ENCODE measurements around the gene MAP2K3.

DNA sequence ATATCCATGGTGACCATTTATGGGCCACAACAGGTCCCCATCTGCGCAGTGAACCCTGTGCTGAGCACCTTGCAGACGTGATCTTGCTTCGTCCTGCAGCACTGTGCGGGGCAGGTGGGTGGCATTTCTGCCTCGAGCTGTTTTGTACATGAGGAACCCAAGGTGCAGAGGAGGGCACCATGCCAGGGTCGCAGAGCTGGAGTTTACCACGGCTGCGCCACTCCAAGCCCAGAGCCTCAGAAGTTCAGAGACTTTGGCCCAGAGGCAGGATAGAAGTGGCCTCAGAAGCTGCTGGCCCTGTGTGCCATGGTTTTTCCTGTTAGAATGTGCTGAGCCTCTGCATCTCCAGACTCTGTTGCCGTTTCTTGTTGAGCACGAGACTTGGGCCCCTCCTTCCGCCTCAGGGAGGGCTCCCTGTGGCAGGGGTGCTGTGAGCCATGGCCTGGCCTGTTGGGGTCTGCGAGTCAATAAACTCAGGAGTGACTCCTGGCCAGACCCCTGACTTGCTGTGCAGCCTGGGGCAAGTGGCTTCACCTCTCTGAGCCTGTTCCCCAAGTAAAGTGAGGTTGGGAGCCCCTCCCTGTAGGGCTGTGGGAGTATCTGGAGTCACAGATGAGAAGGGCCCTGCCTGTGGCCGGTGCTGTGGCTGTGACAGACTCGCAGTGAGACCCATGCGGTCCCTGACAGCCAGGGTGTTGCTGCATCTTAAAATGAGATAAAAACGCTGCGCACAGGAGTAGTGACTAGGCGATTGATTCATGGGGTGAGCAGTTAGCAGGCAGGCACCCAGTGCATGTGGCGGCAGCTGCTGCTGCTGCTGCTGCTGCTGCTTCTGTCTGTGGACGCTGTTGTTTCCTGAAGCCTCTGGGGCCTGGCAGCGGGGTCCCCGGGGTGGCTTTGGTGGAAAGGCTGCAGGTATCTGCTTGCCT lies 11.8 kb downstream of the MAP2K3 start:
- TF ChIP-seq, protein P1, sequence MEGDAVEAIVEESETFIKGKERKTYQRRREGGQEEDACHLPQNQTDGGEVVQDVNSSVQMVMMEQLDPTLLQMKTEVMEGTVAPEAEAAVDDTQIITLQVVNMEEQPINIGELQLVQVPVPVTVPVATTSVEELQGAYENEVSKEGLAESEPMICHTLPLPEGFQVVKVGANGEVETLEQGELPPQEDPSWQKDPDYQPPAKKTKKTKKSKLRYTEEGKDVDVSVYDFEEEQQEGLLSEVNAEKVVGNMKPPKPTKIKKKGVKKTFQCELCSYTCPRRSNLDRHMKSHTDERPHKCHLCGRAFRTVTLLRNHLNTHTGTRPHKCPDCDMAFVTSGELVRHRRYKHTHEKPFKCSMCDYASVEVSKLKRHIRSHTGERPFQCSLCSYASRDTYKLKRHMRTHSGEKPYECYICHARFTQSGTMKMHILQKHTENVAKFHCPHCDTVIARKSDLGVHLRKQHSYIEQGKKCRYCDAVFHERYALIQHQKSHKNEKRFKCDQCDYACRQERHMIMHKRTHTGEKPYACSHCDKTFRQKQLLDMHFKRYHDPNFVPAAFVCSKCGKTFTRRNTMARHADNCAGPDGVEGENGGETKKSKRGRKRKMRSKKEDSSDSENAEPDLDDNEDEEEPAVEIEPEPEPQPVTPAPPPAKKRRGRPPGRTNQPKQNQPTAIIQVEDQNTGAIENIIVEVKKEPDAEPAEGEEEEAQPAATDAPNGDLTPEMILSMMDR (conservative IDR thresholded peaks at IDR 0.05 in 1 of 2, IDR thresholded peaks at IDR 0.05 in 1 of 2; ENCODE audit: low read depth in 1 of 2, low read length in 2 of 2), result no peak
- TF ChIP-seq EZH2 (IDR thresholded peaks at IDR 0.05; ENCODE audit: low read length, missing control alignments), result no peak
